ENCODE data around the gene NDST3. TPM values are rescaled to one million over a fixed set of nuclear protein-coding genes. Genes with fewer than 3 reads are reported as not detected.

Gene NDST3
- total RNA-seq, 4 donors from 2014 or later, result 0.19 TPM; not detected in 3

DNA sequence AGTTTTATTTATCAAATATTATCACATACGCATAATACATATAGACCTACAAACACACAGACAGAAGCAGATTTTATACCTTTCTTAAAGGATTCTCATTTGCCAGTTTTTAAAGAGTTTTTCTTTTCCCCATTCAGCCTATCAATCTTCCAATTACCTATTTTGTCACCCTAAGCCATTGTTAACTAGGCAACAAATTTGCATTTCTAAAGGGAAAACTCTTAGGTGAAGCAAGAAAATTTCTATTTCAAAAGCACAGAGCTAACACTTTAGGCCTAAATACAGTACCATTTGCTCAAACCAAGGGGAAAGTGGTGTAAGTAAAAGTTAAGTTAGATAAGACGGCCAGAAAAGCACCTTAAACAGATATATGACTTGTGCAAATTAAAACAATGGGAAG, 156.6 kb downstream of the NDST3 start:
- H3K27ac ChIP-seq, result no peak overlapping the region
- 82 to 89% methylated on average over 2 of the region's 2 CpGs for WGBS, 2 donors
- H3K4me3 ChIP-seq, result no peak overlapping the region
- no peaks in the 10 kb centered on the region for H3K4me1 ChIP-seq
- no peaks in the 10 kb centered on the region for H3K9me3 ChIP-seq
- TF ChIP-seq CTCF (IDR thresholded peaks at IDR 0.05), result no peak
- TF ChIP-seq POLR2A (IDR thresholded peaks at IDR 0.05), result no peak
- intact Hi-C loops (cut with DNase I), result no loop called here
- no peaks in the 10 kb centered on the region for H3K36me3 ChIP-seq
- H3K27me3 ChIP-seq, result no peaks in the 10 kb centered on the region
- DNase-seq, result no peak

- no peaks in the 10 kb centered on the region for H3K4me1 ChIP-seq
- H3K27ac ChIP-seq, result no peak overlapping the region
- H3K27me3 ChIP-seq, result no peaks in the 10 kb centered on the region
- no peak for TF ChIP-seq CTCF (IDR thresholded peaks at IDR 0.05)
- TF ChIP-seq POLR2A (IDR thresholded peaks at IDR 0.05), result no peak
- 96% methylated on average over 3 of the region's 6 CpGs; no CpG with 5 or more reads in 1 of the 2 donors for WGBS, 2 donors
- no peak for DNase-seq
- intact Hi-C loops (cut with DNase I), result no loop called here
- H3K4me3 ChIP-seq, result no peak overlapping the region
- no peaks in the 10 kb centered on the region for H3K36me3 ChIP-seq
- H3K9me3 ChIP-seq, result no peaks in the 10 kb centered on the region
These were observed 159.1 kb downstream of the NDST3 start for GRCh38 chr4:118193421-118193820.

- Histone ChIP-seq H3K27me3 (no peaks in the 10 kb centered on the region), H3K9me3 (peaks cover 0 to 20% (median 6%) of the 10 kb centered on the region in 3 donors), H3K27ac (no peak overlapping the region), H3K4me1 (no peaks in the 10 kb centered on the region), H3K4me3 (no peak overlapping the region), H3K36me3 (no peaks in the 10 kb centered on the region)
- TF ChIP-seq POLR2A (IDR thresholded peaks at IDR 0.05) (no peak), CTCF (IDR thresholded peaks at IDR 0.05) (no peak)
- 78 to 79% methylated on average over 2 of the region's 2 CpGs for WGBS, 2 donors
- no peak for DNase-seq
- intact Hi-C loops (cut with DNase I), result no loop called here
These were observed 172.3 kb downstream of the NDST3 start for GRCh38 chr4:118206627-118207026.

GRCh38 chr4:118213101-118213500, 178.8 kb downstream of the NDST3 start:
- TF ChIP-seq POLR2A (IDR thresholded peaks at IDR 0.05) (no peak), CTCF (IDR thresholded peaks at IDR 0.05) (no peak)
- H3K9me3 ChIP-seq, result no peaks in the 10 kb centered on the region
- WGBS, 2 donors, result 71 to 77% methylated on average over 3 of the region's 3 CpGs
- H3K4me1 ChIP-seq, result no peaks in the 10 kb centered on the region
- no peak overlapping the region for H3K27ac ChIP-seq
- H3K4me3 ChIP-seq, result no peak overlapping the region
- intact Hi-C loops (cut with DNase I), result no loop called here
- no peak for DNase-seq
- no peaks in the 10 kb centered on the region for H3K27me3 ChIP-seq
- H3K36me3 ChIP-seq, result no peaks in the 10 kb centered on the region

- H3K4me3 ChIP-seq, result no peak overlapping the region
- H3K36me3 ChIP-seq, result no peaks in the 10 kb centered on the region
- DNase-seq, result no peak
- no peaks in the 10 kb centered on the region for H3K27me3 ChIP-seq
- TF ChIP-seq CTCF (IDR thresholded peaks at IDR 0.05) (no peak), POLR2A (IDR thresholded peaks at IDR 0.05) (no peak)
- 76 to 83% methylated on average over 2 of the region's 2 CpGs for WGBS, 2 donors
- intact Hi-C loops (cut with DNase I), result no loop called here
- H3K9me3 ChIP-seq, result no peaks in the 10 kb centered on the region
- no peaks in the 10 kb centered on the region for H3K4me1 ChIP-seq
- H3K27ac ChIP-seq, result no peak overlapping the region
These were observed 181.5 kb downstream of the NDST3 start for GRCh38 chr4:118215826-118216225.
